Activated effector memory CD4-positive, alpha-beta T cell treated with Interleukin-2 at 50 U/mL for 16 hours (primary cell): ENCODE measurements around the gene UNC13B.
"Not testable (repeated sequence)": the region's sequence is repeated elsewhere in the genome, so short reads cannot be mapped to it uniquely, and the experiment has no call there.

Experiments used
- DNase-seq: peaks from one replicate; pipeline ENCODE4 v3.0.0-alpha.2; 2020

UNC13B gene

DNA sequence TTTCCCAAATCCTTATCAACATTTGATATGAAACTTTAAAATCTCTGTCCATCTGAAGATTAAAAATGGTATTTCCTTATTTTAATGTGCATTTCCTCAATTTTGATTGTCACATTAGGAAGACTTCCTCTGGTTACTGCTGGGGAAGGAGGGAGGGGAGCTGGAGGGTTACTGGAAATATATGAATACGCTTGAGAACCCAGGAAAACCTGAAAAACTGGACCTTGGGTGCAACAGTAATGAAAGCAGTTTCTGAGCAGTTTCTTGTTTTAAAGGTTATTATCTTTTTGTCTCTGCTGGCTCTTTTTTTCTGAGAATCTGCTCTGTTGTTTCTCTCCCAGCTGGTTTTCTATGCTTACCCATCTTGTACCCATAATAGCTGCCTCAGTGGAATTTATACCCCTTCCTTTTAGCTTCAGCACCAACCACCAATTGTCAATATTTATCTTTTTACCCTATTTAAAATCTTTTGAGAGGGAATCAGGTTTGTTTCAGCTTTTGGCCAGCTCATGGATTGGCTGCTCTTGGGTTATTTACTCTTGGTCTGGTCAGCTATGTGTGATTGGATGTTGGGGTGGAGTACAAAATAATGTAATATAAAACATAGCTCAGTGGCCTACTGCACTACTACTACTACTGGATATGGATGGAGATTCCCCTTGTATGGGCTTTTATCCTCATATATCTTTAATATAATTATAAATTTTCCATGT lies 67.4 kb downstream of the UNC13B start:
- DNase-seq: no peak

DNA sequence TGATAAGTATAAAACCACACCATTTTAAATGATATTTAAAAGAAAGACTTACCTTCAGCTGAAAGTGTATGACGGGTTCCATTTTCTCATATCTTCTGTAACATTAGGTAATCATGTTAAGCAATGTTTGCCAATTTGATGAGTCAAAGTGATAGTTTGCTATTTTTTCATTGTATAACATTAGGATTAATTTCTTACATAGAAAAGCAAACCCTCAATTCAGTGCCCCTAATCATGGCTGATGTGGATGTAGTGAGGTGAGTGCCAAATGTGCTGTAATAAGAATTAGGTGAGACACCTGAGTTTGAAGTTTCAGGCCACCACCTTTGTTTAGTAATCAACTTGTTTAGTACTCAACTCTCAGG lies 68.0 kb downstream of the UNC13B start:
- no peak for DNase-seq

DNA sequence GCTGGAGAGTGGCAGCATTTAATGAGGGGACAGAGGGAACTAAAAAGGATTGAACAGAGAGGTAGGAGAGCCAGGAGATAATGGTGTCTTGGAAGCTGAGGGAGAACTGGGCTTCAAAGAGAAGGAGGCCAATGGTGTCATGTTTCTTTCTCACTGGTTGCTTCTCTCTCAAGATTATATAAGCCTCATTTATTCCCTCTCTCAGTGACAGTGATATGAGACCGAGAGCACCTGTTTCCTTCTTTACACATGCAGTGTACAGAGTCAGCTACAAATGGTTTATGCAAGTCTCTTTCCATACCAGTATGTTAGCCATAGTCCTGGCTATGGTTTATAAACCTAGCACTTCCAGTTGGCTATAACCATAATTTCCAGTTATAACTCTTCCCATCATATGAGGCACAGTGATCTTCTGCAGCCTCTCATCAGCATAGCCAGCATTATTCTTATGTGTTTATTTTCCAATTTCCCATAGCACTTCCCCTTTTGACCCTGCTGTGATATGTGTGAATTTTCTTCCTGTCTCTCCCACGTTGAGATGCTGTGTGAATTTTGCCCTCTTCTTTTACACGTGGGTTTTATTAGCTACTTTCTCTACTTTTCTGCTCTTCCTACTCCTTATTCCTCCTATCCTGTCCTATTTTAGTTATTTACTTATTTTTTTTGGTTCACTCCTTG lies 71.2 kb downstream of the UNC13B start:
- no peak for DNase-seq

DNA sequence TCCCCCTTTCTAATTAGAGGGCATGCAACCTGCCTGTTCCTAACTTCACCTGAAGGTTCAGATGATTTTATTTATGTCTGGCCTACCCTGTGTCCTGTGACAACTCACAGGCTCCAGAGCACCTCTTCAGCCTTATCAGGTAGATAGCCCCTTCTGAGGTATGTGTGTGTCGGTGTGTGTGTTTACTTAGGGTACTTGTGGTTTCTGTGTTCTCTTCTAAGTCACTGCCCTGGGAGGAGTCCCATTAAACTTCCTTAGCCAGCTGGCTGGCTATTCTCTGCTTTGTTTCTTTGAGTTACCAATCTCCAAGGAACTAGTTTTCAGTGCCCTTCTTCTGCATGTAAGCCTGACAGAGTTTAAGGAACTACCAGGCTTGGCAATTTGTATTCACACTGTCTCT lies 74.9 kb downstream of the UNC13B start:
- no peak for DNase-seq

DNA sequence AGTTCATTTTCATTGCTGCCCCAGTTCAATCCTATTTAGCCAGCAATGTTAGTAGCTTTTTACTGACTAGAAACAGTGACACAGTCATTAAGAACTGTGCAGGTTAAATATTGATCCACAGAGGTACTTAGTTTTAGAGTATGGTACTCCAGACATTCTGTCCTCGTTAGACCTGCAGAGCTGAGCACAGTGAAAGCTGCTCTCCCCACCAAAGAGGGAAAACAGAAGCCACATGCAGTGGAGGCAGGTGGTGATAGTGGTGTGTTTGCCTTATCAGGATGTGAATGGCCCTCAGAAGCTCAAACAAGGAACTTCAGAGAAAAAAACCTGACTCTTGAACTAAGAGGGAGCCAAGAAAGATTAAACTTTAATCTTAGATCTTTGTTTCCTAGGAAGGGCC lies 75.5 kb downstream of the UNC13B start:
- no peak for DNase-seq

DNA sequence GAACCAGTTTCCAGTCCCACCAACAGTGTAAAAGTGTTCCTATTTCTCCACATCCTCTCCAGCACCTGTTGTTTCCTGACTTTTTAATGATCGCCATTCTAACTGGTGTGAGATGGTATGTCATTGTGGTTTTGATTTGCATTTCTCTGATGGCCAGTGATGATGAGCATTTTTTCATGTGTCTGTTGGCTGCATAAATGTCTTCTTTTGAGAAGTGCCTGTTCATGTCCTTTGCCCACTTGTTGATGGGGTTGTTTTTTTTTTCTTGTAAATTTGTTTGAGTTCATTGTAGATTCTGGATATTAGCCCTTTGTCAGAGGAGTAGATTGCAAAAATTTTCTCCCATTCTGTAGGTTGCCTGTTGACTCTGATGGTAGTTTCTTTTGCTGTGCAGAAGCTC lies 84.1 kb downstream of the UNC13B start:
- DNase-seq: not testable (repeated sequence)

DNA sequence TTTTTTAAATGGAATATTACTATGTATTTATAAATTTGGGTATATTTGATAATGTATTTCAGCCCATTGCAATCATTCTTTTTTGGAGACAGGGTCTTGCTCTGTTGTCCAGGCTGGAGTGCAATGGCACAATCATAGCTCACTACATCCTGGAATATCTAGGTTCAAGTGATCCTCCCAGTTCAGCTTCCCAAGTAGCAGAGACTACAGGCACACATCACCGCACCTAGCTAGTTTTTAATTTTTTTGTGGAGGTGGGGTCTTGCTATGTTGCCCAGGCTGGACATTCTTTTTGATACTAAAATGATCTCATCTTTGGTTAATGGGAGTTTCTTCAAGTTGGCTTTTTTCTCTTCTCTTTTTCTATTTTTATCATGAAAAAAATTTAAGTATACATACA lies 91.3 kb downstream of the UNC13B start:
- DNase-seq: no peak

DNA sequence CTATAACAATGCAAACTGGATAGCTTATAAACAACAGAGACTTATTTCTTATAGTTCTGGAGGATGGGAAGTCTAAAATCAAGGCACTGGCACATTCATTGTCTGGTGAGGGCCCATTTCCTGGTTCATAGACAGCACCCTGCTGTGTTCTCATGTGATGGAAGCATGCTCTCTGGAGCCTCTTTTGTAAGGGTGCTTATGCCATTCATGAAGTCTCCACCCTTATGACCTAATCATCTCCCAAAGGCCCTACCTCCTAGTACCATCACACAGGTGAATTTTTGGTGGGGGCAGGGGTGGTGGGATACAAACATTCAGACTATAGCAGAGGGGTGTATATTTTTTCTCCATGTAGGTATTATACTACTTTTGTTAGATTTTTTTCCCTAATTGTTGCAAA lies 92.4 kb downstream of the UNC13B start:
- DNase-seq: no peak

DNA sequence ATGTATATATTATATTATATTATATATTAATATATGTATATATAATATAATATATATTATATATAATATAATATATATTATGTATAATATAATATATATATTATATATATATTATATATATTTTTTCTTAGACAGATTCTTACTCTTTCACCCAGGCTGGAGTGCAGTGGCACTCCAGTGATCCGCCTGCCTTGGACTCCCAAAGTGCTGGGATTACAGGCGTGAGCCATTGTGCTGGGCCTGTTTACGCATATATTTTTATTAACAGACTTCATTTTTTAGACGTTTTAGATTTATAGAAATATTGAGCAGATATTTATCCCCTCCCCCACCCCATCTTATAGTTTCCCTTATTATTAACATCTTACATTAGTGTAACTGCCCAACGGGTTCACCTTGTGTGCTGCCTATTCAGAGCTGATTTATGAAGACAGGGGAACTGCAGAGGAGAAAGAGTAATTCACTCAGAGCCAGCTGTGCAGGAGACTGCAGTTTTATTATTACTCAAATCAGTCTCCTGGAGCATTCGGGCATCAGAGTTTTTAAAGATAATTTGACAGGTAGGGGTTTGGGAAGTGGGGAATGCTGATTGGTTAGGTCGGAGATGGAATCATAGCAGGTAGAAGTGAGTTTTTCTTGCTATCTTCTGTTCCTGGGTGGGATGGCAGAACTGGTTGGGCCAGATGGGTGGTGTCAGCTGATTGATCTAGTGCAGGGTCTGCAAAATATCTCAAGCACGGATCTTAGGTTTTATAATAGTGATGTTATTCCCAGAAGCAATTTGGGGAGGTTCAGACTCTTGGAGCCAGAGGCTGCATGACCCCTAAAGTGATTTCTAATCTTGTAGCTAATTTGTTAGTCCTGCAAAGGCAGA lies 93.4 kb downstream of the UNC13B start:
- DNase-seq: no peak

DNA sequence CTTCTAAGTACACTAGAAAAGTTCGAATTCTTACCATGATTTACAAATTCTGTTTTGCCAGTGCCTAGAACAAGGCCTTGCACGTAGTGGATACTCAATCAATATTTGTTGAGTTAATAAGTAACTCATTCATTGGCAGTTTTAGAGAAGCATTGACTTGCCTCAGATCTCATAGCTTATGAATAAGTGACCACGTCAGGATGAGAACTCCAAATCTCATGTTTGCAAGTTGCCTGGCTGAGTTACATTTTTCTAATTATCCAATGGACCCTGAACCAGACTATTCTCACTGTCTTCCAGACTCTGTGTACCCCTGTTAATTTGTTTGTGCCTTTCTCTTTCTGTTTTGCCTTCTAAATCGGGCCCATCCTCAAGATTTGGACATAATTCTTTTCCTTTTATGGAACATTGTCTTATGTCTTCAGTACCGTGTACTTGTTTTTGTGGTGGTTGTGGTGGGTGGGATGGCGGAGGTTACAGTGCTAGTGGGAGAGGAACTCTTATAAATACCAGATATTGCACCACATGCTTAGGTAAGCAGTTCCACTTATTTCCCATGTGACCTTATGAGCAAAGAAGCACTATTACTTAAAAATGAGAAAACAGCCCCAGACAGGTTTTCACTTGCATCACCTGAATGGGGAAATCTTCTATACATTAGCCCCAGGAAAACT lies 96.3 kb downstream of the UNC13B start:
- DNase-seq: no peak

DNA sequence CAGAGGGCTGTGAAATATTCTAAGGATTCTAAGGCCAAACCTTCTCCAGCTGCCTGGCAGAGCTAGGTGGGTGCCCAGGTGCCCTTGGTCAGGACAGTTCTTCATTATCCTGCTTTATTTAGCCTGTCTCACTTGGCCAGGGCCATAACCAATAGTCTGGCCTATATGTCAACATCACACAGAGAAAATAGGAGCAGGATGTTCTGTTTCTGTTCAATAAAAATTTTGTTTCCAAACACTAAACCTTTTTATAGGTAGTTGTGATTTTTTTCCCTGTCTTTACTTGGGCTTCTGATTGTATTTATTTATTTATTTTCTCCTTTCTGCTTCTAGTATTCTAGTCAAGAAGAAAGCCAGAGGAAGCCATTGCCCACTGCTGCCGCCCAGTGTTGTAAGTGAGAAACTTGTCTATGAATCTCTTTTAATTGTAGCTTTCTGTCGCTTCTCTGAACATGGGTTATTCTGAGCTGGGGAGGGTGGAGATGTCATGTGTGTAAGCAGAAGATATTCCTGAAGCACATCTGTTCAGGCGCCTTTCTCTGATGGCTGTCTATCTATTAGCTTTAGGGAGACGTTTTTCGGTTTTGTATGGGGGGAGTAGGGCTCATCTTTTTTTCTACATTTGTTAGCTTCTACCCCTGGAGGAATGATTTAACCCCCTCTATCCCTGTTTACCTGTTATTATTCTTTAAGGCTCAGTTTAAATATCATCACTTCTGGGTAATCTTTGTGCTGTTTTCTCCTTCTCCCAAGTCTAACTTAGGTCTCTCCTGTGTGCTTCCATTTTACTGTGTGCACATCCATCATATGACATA lies 97.1 kb downstream of the UNC13B start:
- DNase-seq: peak; percentile 12

DNA sequence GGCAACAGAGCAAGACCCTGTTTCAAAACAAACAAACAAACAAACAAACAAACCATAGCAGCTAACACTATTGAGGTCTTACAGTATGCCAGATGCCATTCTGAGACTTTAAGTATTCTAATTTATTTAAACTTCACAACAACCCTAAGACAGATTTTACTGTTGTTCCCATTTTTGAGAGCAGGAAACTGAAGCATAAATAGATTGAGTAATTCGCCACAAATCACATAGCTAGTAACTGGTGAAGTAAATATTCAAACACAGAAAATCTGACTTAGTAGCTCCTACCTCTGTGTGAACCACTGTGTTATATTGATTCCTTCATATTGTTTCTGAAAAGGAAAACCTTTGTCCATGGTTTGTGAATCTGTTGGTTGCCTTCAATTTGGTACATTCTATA lies 98.4 kb downstream of the UNC13B start:
- DNase-seq: no peak

DNA sequence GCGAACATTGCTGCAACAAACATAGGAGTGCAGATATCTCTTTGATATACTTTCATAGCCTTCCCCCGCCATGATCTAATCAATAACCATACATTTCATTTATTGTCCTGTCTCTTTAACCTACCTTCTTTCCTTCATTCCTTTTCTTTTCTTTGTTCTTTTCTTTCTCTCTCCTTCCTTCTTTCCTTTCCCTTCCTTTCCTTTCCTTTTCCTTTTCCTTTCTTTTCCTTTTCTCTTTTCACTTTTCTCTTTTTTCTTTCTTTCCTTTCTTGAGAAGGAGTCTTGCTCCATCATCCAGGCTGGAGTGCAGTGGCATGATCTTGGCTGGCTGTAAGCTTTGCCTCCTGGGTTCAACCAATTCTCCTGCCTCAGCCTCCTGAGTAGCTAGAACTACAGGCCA lies 100.3 kb downstream of the UNC13B start:
- no peak for DNase-seq

DNA sequence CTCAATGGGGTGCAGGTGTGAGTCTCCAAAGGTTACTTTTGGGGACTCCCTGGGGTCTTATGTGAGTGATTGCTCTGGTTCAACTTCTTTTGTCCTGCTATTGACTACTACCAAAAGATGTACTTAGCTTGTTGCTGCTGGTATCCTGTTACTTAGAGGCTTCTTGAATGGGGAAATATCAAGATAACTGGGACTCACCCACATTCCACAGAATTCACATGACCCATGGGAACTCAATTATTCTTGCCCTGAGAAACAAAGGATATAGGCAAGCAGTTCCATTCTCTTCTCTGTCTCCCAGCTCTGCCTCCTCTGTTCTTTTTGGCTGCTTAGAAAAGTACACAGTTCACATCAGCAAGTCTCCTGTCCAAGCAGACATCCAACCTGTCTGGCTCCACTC lies 105.9 kb downstream of the UNC13B start:
- no peak for DNase-seq

DNA sequence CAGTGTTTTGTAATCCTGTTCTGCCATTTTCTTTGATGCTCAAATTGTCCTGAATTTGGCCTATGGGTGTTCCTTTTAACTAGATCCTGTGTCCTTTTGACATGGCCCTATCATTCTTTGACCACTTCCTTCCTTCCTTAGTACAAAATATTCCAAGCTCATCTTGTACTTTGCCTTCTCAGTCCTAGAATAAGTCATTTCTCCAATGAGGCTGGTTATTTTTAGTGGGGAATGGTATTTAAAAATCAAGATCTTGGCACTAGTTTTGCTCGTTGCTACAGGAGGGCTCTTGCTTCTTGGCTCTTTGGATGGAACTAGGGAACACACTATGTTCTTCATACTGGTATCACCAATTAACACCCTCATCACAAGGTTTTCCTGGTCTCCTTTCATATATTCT lies 108.1 kb downstream of the UNC13B start:
- DNase-seq: no peak

DNA sequence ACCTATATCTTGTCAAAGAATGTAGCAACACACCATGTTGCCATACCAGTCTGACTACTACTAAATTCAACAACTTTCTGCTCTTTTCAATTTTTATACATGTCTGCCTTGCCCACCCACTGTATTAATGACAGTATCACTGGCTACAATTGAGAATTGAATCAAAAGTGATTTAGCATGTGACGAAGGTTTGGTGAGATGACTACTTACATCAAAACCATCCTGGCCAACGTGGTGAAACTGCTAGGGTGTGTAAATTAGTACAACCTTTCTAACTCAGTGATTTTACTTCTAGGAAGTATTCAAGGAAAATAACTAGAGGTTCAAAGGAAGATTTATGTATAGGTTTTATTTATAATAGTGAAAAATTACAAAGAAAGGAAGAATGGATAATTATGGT lies 109.8 kb downstream of the UNC13B start:
- no peak for DNase-seq

DNA sequence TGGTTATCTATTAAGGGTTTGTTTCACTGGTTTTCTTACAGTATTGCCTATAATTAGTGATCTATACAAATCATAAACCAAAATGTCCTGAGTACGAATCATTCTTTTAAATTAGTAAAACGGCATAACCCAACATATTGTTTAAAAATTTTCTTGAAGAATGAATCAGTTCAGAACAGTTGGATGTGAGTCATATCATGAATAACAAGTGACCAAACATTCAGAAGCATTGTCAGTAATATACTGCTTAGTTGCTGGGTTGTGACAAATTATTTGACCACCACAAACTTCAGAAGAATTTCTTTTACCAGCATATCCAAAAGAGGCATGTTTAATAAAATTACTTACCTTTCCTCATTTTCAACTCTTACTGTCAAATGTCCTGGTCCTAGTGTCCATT lies 111.2 kb downstream of the UNC13B start:
- no peak for DNase-seq

DNA sequence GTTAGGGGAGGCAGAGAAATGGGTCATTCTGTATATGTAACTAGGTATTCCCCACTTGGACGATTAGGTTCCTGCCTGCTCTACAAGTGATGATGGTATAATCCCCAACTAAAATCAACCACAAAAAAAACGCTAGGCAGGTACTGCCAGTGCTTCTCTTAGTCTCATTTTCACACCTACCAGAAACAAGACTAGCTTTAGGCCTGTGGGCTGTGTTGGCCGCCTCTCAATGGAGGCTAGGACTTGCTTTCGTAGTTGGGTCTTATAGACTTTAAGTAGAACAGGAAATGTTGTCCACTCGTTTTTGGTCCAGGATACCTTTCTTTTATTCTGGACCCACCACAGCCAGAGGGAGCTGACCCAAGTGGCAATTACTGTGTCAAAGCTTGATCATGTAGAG lies 111.8 kb downstream of the UNC13B start:
- DNase-seq: no peak

DNA sequence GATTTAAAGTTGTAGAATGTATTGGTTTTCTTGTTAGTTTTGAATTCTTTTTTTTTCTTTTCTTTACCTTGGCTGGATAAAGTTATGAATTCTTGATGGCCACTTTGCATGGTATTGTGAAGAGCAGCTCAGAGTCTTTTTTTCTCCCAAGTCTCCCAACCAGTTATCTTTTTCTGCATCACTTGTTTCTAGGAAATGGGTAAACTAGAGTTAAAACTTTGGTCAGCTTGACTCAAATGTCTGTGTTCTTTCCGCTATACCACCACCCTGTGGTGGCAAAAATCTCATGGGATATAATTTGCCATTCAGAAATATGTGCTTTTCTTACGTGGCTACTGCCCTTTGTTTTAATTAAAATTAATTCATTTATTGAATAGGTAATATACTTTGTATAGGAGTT lies 113.2 kb downstream of the UNC13B start:
- no peak for DNase-seq

DNA sequence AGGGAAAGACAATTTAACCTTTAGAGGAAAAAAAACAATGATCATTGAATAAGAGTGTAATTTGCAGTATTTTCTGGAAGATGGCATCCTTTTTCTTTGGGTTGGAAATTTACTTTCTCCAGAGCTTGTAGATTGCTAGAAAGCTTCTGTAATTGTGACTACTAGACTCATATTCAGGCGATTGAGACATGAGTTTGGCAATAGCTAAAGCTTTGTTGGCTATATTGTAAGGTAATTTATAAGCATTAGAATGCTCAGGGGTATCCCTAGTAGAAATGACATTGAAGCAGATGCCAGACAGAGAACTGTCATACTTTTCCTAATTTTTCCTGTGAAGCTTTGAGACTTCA lies 115.3 kb downstream of the UNC13B start:
- no peak for DNase-seq

DNA sequence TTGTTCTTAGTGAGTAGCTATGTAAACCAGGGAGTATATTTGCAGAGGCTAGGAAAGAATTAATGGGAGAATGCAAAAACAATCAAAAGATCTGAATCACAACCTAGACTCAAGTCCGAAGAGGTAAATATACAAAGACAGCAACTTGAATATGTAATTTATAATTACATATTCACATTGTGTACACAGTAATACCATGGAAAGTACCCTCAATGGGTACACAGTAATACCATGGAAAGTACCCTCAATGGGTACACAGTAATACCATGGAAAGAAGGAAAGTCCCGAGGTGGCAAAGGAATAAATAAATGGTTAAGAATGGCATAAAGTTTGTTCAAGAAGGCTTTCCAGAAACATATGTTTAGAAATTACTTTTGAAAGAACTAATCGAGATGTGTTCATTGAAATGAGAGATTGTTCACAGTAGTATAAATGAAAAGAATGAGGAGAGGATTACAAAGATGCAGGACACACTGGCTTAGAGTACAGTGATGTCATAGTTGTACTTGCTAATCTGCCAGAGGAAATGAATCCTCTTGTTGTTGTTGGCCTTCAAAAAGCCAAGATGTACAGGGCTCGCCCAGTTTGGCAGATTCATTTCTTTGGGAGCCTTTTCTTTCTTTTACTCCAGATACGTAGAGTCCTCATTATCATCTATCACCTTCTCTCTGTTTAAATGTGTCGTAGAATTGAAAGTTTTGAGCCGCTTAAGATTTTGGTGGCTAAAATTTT lies 116.0 kb downstream of the UNC13B start:
- no peak for DNase-seq

DNA sequence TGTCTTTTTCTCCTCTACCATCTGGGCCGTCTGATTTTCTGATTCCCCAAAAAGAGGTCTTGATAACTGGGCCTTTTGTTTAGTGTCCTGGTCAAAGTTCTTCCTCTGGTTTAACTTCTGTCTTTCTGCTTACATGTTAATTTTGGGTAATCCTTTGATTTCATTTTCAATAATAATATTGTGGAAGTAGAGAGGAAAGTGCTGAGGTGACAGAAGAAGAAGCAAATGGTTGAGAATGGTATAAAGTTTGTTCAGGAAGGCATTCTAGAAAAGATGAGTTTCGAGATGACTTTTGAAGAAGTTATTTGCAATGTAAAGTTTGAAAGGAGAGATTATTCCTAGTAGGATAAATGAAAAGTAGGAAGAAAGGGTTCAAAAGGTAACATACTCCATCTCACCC lies 118.1 kb downstream of the UNC13B start:
- no peak for DNase-seq
